OCI-LY1 (cell line): ENCODE data around the gene PRR16.

Experiments
- H2AFZ ChIP-seq: fragments of 200-600 bp; sonication (generic), shearing (Covaris generic); 2 replicates; pipeline ENCODE4 v1.6.0; 2014; ENCODE audit warnings: antibody characterized with exemption, mild to moderate bottlenecking, low read length
- H3F3A ChIP-seq: fragments of 200-600 bp; sonication (generic), shearing (Covaris generic); 2 replicates; pipeline ENCODE4 v1.6.0; 2014; ENCODE audit warnings: mild to moderate bottlenecking, antibody characterized with exemption, low read length, moderate library complexity; ENCODE audit not compliant: insufficient read depth
- H3K27ac ChIP-seq: fragments of 200-600 bp; sonication (generic); 2 replicates; pipeline ENCODE4 v1.5.1; 2014; ENCODE audit warnings: low read length, mixed run types, mild to moderate bottlenecking, low read depth; ENCODE audit not compliant: poor library complexity, severe bottlenecking
- H3K27me3 ChIP-seq: fragments of 200-600 bp; sonication (generic); 2 replicates; pipeline ENCODE4 v1.6.0; 2014; ENCODE audit warnings: antibody characterized with exemption, mild to moderate bottlenecking, low read length, moderate library complexity; ENCODE audit not compliant: insufficient read depth
- H3K36me3 ChIP-seq: fragments of 200-600 bp; sonication (generic); 2 replicates; pipeline ENCODE4 v1.6.1; 2014; ENCODE audit warnings: mild to moderate bottlenecking, antibody characterized with exemption, low read length, moderate library complexity, mixed read lengths; ENCODE audit not compliant: insufficient read depth
- H3K4me1 ChIP-seq: fragments of 200-600 bp; sonication (generic); 2 replicates; pipeline ENCODE4 v1.5.1; 2014; ENCODE audit warnings: mild to moderate bottlenecking, low read length, moderate library complexity; ENCODE audit not compliant: insufficient read depth, severe bottlenecking
- H3K4me2 ChIP-seq: fragments of 200-600 bp; sonication (generic), shearing (Covaris generic); 2 replicates; pipeline ENCODE4 v1.6.1; 2014; ENCODE audit warnings: low read length
- H3K4me3 ChIP-seq: fragments of 200-600 bp; sonication (generic); 2 replicates; pipeline ENCODE4 v1.5.1; 2014; ENCODE audit warnings: low read length, low read depth, mild to moderate bottlenecking, mixed read lengths; ENCODE audit not compliant: poor library complexity, severe bottlenecking
- H3K79me2 ChIP-seq: fragments of 200-600 bp; shearing (Covaris generic); 2 replicates; pipeline ENCODE4 v1.6.1; 2016; ENCODE audit warnings: mixed run types, low read length, mixed read lengths; ENCODE audit not compliant: insufficient read depth
- H3K9ac ChIP-seq: fragments of 200-600 bp; sonication (generic), shearing (Covaris generic); 2 replicates; pipeline ENCODE4 v1.6.1; 2014; ENCODE audit warnings: mild to moderate bottlenecking, low read length, mixed read lengths
- H3K9me2 ChIP-seq: fragments of 200-600 bp; sonication (generic), shearing (Covaris generic); 2 replicates; pipeline ENCODE4 v1.6.1; 2014; ENCODE audit warnings: low read depth, mild to moderate bottlenecking, low read length, mixed read lengths
- H3K9me3 ChIP-seq: fragments of 200-600 bp; shearing (Covaris generic); 2 replicates; pipeline ENCODE4 v1.6.1; 2014; ENCODE audit warnings: low read length, mixed read lengths
- H4K20me1 ChIP-seq: fragments of 200-600 bp; sonication (generic), shearing (Covaris generic); 2 replicates; pipeline ENCODE4 v1.6.0; 2016; ENCODE audit warnings: mild to moderate bottlenecking, low read length; ENCODE audit not compliant: insufficient read depth
- EZH2 ChIP-seq: fragments of 200-600 bp; sonication (generic), shearing (Covaris generic); IDR thresholded peaks from 2 replicates; pipeline ENCODE4 v1.8.0; 2017; ENCODE audit warnings: borderline replicate concordance, mixed run types, mild to moderate bottlenecking, antibody characterized with exemption, low read length, moderate library complexity, mixed read lengths
- TF ChIP-seq, protein P1 (sequence below): fragments of 200-600 bp; sonication (generic), shearing (Covaris generic); IDR thresholded peaks from 2 replicates; pipeline ENCODE4 v1.5.1; 2017; ENCODE audit warnings: mild to moderate bottlenecking, antibody characterized with exemption, low read length, moderate library complexity, mixed read lengths

PRR16 gene

DNA sequence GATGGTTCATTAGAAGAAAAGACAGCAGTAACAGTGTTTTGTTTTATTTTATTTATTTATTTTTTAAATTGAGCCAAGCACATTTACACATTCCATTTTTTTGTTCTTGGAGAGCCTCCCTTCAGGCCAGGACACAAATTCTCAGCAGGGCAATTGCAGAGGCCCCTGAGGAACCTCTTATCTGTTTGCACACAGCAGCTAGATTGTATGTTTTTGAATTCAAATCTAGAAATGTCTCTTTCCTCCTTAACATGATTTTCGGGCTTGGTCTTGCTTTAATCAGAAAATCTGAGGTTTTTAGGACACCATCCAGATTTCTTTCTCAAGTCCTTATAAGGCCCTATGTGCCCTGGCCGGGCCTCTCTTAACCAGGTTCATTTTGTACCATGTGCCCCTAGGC, 76.0 kb downstream of the PRR16 start:
- Histone ChIP-seq H3K9me3 (no peaks in the 10 kb centered on the region), H3K36me3 (no peaks in the 10 kb centered on the region), H2AFZ (no peak overlapping the region), H3K4me2 (no peak overlapping the region), H3K27ac (no peak overlapping the region), H3K79me2 (no peaks in the 10 kb centered on the region), H3F3A (no peaks in the 10 kb centered on the region), H3K4me3 (no peak overlapping the region), H3K9ac (no peak overlapping the region), H3K27me3 (no peaks in the 10 kb centered on the region), H3K4me1 (no peaks in the 10 kb centered on the region), H4K20me1 (no peaks in the 10 kb centered on the region), H3K9me2 (no peaks in the 10 kb centered on the region)
- no peak for TF ChIP-seq EZH2
- TF ChIP-seq, protein P1, sequence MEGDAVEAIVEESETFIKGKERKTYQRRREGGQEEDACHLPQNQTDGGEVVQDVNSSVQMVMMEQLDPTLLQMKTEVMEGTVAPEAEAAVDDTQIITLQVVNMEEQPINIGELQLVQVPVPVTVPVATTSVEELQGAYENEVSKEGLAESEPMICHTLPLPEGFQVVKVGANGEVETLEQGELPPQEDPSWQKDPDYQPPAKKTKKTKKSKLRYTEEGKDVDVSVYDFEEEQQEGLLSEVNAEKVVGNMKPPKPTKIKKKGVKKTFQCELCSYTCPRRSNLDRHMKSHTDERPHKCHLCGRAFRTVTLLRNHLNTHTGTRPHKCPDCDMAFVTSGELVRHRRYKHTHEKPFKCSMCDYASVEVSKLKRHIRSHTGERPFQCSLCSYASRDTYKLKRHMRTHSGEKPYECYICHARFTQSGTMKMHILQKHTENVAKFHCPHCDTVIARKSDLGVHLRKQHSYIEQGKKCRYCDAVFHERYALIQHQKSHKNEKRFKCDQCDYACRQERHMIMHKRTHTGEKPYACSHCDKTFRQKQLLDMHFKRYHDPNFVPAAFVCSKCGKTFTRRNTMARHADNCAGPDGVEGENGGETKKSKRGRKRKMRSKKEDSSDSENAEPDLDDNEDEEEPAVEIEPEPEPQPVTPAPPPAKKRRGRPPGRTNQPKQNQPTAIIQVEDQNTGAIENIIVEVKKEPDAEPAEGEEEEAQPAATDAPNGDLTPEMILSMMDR = no peak

DNA sequence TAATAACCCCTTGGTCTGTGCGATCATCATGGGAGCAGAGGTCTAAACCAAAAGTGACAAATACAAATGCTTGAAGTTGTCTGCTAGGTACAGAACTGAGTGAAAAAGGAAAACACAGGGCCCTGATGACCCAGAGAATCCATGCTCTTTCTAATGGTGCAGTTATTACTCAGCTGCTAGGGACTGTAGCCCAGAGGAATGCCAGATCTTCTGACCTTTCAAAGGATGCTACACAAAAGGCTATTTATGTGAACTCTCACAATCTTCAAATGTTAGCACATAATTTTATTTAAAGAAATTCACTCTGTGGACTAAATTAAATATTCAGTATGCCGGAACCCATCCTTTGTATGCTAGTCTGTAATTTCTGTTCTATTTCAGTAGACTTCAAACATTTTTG, 79.9 kb downstream of the PRR16 start:
- H3K9me2 ChIP-seq = no peaks in the 10 kb centered on the region
- no peak overlapping the region for H3K4me2 ChIP-seq
- H3K27ac ChIP-seq = no peak overlapping the region
- H3F3A ChIP-seq = no peaks in the 10 kb centered on the region
- no peak for TF ChIP-seq EZH2
- TF ChIP-seq, protein P1 = no peak
- H3K27me3 ChIP-seq = no peaks in the 10 kb centered on the region
- H3K4me3 ChIP-seq = no peak overlapping the region
- H3K79me2 ChIP-seq = no peaks in the 10 kb centered on the region
- H3K4me1 ChIP-seq = no peaks in the 10 kb centered on the region
- no peaks in the 10 kb centered on the region for H4K20me1 ChIP-seq
- H3K36me3 ChIP-seq = no peaks in the 10 kb centered on the region
- H3K9ac ChIP-seq = no peak overlapping the region
- no peaks in the 10 kb centered on the region for H3K9me3 ChIP-seq
- H2AFZ ChIP-seq = no peak overlapping the region

DNA sequence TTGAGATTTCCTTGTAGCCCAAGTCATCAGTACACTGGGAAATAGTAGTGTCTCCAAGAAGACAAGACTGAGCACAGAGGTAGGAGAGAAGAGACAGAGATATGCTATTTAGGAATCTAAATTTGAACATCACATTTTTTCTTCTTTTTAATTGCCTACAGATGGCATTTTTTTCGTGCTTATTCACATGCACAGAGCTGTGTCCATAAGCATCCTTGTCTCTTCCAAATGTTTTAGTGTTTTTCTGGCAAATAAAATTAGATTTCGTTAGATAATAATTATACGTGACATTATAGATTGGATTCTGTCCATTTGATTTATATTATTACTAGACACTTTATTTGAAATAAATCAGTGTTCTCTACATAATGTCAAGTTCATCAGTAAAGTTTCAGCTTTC, 80.9 kb downstream of the PRR16 start:
- Histone ChIP-seq H3K9me2 (no peaks in the 10 kb centered on the region), H3K4me3 (no peak overlapping the region), H3K4me1 (no peaks in the 10 kb centered on the region), H4K20me1 (no peaks in the 10 kb centered on the region), H3K27ac (no peak overlapping the region), H3K36me3 (no peaks in the 10 kb centered on the region), H3K4me2 (no peak overlapping the region), H3K79me2 (no peaks in the 10 kb centered on the region), H3K9ac (no peak overlapping the region), H2AFZ (no peak overlapping the region), H3K27me3 (no peaks in the 10 kb centered on the region), H3K9me3 (no peaks in the 10 kb centered on the region), H3F3A (no peaks in the 10 kb centered on the region)
- no peak for TF ChIP-seq EZH2
- TF ChIP-seq, protein P1 = no peak
